HFF-Myc (cell line): Measurements from ENCODE around the gene CA10.

Source experiments
- DNase-seq: peaks from one replicate; pipeline ENCODE4 v3.0.0-alpha.2; 2011; ENCODE audit warnings: low read depth; ENCODE audit errors: extremely low read depth
- H3K4me3 ChIP-seq: replicated peaks from 2 replicates; pipeline ENCODE4 v1.5.1; 2011; ENCODE audit warnings: low read depth, mild to moderate bottlenecking, control low read depth, low read length
- TF ChIP-seq, protein P1 (sequence below): IDR thresholded peaks from 2 replicates; pipeline ENCODE4 v1.5.1; 2012; ENCODE audit warnings: mild to moderate bottlenecking, low read depth, low read length, control low read depth; ENCODE audit errors: missing control alignments

The CA10 gene

DNA sequence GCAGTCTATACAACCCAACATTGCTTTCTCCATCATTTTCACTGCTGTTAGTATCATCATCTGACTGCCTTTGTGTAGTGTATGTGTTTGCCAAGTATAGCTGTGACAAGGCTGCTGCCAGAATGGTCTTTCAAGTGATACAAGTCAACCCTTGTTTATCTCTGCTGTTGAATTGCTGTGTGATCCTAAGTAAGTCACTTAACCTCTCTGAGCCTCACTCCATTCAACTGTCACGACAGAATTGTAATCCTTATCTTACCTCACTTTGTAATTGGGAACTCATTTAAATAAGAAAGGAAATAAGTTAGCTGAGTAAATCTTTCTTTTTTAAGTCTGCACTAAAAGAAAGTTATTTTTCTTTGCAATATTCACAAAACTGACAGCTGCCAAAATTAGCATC lies 340.6 kb downstream of the CA10 start:
- TF ChIP-seq, protein P1, sequence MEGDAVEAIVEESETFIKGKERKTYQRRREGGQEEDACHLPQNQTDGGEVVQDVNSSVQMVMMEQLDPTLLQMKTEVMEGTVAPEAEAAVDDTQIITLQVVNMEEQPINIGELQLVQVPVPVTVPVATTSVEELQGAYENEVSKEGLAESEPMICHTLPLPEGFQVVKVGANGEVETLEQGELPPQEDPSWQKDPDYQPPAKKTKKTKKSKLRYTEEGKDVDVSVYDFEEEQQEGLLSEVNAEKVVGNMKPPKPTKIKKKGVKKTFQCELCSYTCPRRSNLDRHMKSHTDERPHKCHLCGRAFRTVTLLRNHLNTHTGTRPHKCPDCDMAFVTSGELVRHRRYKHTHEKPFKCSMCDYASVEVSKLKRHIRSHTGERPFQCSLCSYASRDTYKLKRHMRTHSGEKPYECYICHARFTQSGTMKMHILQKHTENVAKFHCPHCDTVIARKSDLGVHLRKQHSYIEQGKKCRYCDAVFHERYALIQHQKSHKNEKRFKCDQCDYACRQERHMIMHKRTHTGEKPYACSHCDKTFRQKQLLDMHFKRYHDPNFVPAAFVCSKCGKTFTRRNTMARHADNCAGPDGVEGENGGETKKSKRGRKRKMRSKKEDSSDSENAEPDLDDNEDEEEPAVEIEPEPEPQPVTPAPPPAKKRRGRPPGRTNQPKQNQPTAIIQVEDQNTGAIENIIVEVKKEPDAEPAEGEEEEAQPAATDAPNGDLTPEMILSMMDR: no peak
- no peak for DNase-seq
- H3K4me3 ChIP-seq: no peak overlapping the region

DNA sequence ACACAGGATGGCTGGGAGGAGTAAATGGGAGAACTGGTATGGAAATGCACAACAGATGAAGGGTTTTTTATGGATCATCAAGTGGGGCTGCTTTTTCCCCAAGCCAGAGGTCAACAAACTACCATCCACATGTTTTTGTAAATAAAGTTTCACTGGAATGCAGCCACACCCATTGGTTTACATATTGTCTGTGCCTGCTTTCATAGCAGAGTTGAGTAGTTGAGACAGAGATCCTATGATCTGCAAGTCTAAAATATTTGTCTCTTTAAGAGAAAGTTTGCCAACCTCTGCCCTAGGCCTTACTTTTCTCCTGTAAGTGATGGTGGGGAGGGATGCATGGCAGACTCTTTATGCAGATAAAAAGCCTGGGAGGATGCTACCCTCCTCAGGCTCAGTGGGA lies 341.4 kb downstream of the CA10 start:
- no peak overlapping the region for H3K4me3 ChIP-seq
- no peak for DNase-seq
- TF ChIP-seq, protein P1: no peak

DNA sequence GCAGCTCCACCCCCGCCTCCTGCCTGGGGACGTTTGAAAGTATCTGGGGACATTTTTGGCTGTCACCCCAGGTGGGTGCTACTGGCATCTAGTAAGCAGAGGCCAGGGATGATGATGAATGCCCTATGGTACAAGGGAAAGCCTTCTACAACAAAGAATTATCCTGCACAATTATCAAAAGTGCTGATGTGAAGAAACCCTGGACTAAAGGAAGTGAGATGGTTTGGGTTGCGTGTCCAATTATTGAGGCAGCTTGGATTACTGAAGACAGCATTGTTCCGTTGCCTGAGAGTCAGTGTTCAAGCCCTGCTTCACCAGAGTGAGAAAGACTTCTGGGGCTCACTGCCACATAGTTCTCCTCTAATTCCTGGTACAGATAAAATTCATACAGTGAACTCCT lies 343.4 kb downstream of the CA10 start:
- H3K4me3 ChIP-seq: no peak overlapping the region
- TF ChIP-seq, protein P1: no peak
- DNase-seq: no peak

DNA sequence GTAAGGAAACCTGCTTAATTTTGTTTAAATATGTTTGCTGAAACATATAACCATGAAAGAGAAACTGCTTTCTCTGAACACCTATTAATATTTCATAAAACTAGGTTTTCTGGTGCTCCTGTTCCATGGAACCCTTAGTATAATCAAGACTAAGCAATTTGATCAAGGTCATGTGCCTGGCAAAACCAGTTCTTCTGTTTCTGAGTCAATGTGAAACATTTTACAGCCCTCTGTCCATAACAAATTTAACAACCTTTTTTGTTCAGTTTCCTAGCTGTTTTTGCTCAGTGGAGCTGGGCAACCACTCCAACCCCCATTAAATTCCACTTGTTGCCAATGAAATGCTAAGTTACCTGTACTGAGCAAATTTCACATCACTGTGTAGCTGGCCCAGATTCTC lies 344.0 kb downstream of the CA10 start:
- DNase-seq: no peak
- TF ChIP-seq, protein P1: no peak
- H3K4me3 ChIP-seq: no peak overlapping the region

DNA sequence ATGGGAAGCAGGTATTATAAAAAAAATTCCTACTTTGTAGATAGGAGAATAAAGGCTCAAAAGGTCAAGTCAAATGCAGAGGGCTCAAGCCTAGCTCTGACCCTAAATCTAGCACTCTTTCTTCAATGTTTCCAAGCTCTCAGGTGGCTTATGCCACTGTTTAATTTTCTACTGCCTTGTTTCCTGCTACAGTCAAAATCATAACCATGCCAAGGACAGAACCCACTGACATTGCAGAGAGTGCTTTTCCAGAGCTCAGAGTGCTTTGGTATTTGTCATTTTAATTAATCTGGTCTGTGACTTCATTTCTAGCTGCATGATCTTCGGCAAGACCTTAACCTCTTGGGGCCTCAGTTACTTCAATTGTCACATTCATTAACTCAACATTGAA lies 344.7 kb downstream of the CA10 start:
- TF ChIP-seq, protein P1: no peak
- no peak overlapping the region for H3K4me3 ChIP-seq
- DNase-seq: no peak

DNA sequence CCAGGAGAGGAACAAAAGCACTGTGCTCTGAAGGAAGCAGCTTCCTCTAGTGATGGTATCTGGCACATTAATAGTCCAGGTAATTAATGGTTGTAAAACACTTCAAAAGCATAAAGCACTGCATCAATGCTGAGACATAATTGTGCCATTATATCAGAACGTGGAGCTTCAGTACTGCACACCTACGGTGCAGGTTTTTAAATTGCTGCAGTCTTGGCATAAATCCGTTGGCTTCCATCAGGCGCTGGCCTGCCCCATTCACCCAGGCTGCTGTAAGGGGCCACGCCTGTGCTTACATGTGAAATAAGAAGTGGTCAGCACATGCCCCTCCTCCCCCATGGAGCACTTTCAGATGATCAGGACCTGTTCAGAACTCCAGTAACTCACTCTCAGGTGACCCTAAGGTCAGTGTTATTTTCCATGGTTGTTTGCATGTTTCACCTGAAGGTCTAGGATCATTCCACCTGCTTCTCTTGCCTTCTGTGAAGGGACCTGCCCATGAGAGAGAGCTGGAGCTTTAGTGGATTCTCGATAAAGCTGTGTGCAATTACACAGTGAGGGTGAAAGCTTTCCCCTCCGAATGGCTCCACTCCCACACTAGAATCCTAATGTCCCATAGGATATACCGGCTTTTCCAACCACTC lies 345.3 kb downstream of the CA10 start:
- TF ChIP-seq, protein P1: no peak
- H3K4me3 ChIP-seq: no peak overlapping the region
- no peak for DNase-seq

DNA sequence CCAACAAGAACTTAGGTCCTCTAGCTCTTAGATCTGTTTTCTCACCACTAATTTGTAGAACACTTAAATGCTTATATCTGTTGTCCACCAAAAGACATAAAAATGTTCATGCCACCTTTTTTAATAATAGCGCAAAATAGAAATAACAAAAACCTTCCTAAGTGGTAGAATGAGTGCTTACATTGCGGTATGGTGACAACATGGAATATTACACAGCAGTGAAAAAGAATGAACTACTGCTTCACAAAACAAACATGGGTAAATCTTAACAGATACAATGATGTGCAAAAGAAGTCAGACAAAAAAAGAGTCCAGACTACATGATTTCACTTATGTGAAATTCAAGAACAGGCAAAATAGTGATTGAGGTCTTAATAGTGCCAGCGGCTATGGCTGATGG lies 351.1 kb downstream of the CA10 start:
- H3K4me3 ChIP-seq: no peak overlapping the region
- DNase-seq: no peak
- TF ChIP-seq, protein P1: no peak
